Stimulated activated CD4-positive, alpha-beta T cell treated with anti-CD3 and anti-CD28 coated beads, Interleukin-4, amount 100 ng/mL, for 4 hours (primary cell): Measurements from ENCODE around the gene HOXC5.

Experiments
- DNase-seq, 2 experiments: peaks; one replicate each; pipeline ENCODE4 v3.0.0-alpha.2; 2020

Gene HOXC5

GRCh38 chr12:53996240-53997203 lies 36.3 kb upstream of the HOXC5 start:
- DNase-seq: no peak

GRCh38 chr12:53997204-53998109 lies 35.4 kb upstream of the HOXC5 start:
- DNase-seq: no peak

- no peak for DNase-seq
Observed at GRCh38 chr12:53998110-53998899, 34.5 kb upstream of the HOXC5 start.

- no peak for DNase-seq
Observed at GRCh38 chr12:53998900-53999236, 34.0 kb upstream of the HOXC5 start.

GRCh38 chr12:53999559-54000115 lies 33.2 kb upstream of the HOXC5 start:
- no peak for DNase-seq

- DNase-seq: no peak
Observed at GRCh38 chr12:54000116-54001114, 32.4 kb upstream of the HOXC5 start, which contains the start of gene HOXC9. TSS of gene HOXC9 (plus strand) at chr12:54000161. CDS start at chr12:54000189, 28 bp downstream.

GRCh38 chr12:54001283-54002187 lies 31.3 kb upstream of the HOXC5 start:
- no peak for DNase-seq

- DNase-seq: no peak
Observed at GRCh38 chr12:54002278-54002914, 30.5 kb upstream of the HOXC5 start.

GRCh38 chr12:54002915-54003389 lies 29.9 kb upstream of the HOXC5 start:
- no peak for DNase-seq

- DNase-seq: no peak
Observed at GRCh38 chr12:54003625-54004024, 29.2 kb upstream of the HOXC5 start.

GRCh38 chr12:54004063-54004840 lies 28.6 kb upstream of the HOXC5 start:
- DNase-seq: no peak

GRCh38 chr12:54004841-54005530 lies 27.9 kb upstream of the HOXC5 start:
- no peak for DNase-seq

GRCh38 chr12:54005531-54005852 lies 27.4 kb upstream of the HOXC5 start:
- no peak for DNase-seq

GRCh38 chr12:54005853-54006558 lies 26.8 kb upstream of the HOXC5 start:
- peak; percentile 69 to 85 for DNase-seq

GRCh38 chr12:54006559-54007220 lies 26.2 kb upstream of the HOXC5 start:
- no peak for DNase-seq

- no peak for DNase-seq
Observed at GRCh38 chr12:54007538-54008259, 25.2 kb upstream of the HOXC5 start.
